Tibial nerve (tissue), 3 donors: ENCODE measurements around the gene EBF3.

Experiments used
- EP300 ChIP-seq, 2 donors: sonication (generic); formaldehyde crosslinking; IDR thresholded peaks; one replicate each; pipeline ENCODE4 v1.6.1; 2017; ENCODE audit warnings: antibody characterized with exemption in 2 of 2, mild to moderate bottlenecking in 1 of 2
- POLR2A ChIP-seq, 2 donors: fragments of 450-650 bp; IDR thresholded peaks; one replicate each; pipeline ENCODE4 v1.6.1; 2017; ENCODE audit warnings: antibody characterized with exemption in 2 of 2, mild to moderate bottlenecking in 2 of 2, moderate library complexity in 2 of 2

DNA sequence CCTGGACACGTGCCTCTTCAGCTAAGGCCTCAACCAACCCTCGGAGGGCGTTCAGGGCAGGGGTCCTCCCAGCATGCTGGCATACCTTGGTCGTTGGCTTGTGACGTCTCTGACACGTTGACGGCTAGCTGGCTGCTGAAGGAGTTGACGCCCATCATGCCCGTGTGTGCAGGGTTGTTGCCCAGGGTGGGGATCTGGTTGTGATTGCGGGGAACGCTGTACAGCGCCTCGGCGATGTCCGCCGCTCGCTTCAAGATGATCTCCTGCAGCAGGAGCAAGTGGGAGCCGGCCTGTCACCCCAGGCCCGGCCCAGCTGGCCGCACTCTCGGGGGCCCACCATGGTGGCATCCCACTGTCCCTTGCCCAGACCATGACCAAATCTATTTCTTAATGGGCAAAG lies 122.0 kb downstream of the EBF3 start:
- TF ChIP-seq POLR2A (IDR thresholded peaks at IDR 0.05) (no peak), EP300 (IDR thresholded peaks at IDR 0.05) (no peak)
